Parathyroid adenoma (tissue), 2 donors: Measurements from ENCODE around the gene KDM6B.

Source experiments
- H2AFZ ChIP-seq: fragments of 300-600 bp; sonication (generic); one replicate; pipeline ENCODE4 v1.7.0; 2017; ENCODE audit warnings: antibody characterized with exemption, mild to moderate bottlenecking
- H3K27ac ChIP-seq: fragments of 300-600 bp; sonication (generic); one replicate; pipeline ENCODE4 v1.7.0; 2017
- H3K27me3 ChIP-seq: fragments of 300-600 bp; sonication (generic); one replicate; pipeline ENCODE4 v1.7.0; 2017; ENCODE audit warnings: low read length; ENCODE audit not compliant: control insufficient read depth, insufficient read depth
- H3K36me3 ChIP-seq: fragments of 300-600 bp; sonication (generic); one replicate; pipeline ENCODE4 v1.7.0; 2017; ENCODE audit warnings: low read length; ENCODE audit not compliant: control insufficient read depth, insufficient read depth
- H3K4me1 ChIP-seq: fragments of 300-600 bp; sonication (generic); one replicate; pipeline ENCODE4 v1.7.0; 2017; ENCODE audit warnings: control low read depth
- H3K4me2 ChIP-seq: fragments of 300-600 bp; sonication (generic); one replicate; pipeline ENCODE4 v1.7.0; 2017; ENCODE audit warnings: low read length
- H3K4me3 ChIP-seq: fragments of 300-600 bp; sonication (generic); one replicate; pipeline ENCODE4 v1.7.0; 2017; ENCODE audit warnings: low read depth, low read length
- H3K79me2 ChIP-seq: fragments of 300-600 bp; sonication (generic); one replicate; pipeline ENCODE4 v1.7.0; 2017; ENCODE audit warnings: control low read depth
- H3K9ac ChIP-seq: fragments of 300-600 bp; sonication (generic); one replicate; pipeline ENCODE4 v1.7.0; 2017; ENCODE audit warnings: mild to moderate bottlenecking
- H3K9me3 ChIP-seq: fragments of 300-600 bp; sonication (generic); one replicate; pipeline ENCODE4 v1.7.0; 2017; ENCODE audit warnings: low read length; ENCODE audit not compliant: control insufficient read depth
- TF ChIP-seq, protein P1 (sequence below): fragments of 300-600 bp; sonication (generic); IDR thresholded peaks from one replicate; pipeline ENCODE4 v1.7.0; 2017; ENCODE audit warnings: antibody characterized with exemption, mild to moderate bottlenecking
- donor health status: primary hyperparathyroidism.

Gene KDM6B

DNA sequence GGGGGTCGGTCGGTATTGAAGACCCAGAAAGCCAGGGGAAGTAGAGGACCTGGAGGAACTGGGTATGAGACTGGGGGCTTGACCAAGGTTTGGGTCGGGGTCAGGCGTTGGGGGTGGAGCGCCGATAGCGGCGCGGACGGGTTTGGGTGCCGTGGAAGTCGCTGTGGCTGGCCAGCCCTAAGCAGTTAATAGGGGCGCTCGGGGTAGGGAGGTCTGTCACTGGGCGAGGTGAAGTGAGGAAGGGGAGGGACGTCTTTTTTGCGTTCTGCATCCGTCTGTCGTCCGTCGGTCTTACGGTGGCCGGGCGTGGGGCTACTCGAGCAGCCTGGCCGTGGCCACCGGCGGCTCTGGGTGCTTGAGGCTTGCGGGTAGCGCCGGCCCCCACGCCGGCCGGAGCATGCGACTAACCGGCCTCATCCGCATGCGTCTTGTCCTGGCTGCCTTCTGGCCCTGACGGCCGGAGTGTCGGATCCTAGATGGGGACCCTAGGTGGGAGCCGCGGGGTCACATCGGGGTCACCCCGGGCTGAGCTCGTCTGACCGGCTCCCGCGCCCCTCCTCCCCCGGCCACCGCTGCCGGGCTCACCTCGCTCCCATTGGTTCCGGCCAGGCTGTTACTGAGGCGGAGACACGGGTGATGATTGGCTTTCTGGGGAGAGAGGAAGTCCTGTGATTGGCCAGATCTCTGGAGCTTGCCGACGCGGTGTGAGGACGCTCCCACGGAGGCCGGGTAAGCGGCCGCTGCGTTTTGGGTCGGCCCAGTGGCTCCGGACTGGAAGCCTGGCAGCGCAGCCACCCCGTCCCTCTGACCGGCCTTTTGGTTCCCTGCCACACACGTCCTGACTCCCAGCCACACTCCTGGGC, 10.5 kb downstream of the KDM6B start:
- H3K4me1 ChIP-seq: peaks cover 14% of the 10 kb centered on the region
- H2AFZ ChIP-seq: peak overlapping the region; percentile 81
- H3K9ac ChIP-seq: peak overlapping the region; percentile 71
- H3K27me3 ChIP-seq: no peaks in the 10 kb centered on the region
- no peaks in the 10 kb centered on the region for H3K36me3 ChIP-seq
- TF ChIP-seq, protein P1, sequence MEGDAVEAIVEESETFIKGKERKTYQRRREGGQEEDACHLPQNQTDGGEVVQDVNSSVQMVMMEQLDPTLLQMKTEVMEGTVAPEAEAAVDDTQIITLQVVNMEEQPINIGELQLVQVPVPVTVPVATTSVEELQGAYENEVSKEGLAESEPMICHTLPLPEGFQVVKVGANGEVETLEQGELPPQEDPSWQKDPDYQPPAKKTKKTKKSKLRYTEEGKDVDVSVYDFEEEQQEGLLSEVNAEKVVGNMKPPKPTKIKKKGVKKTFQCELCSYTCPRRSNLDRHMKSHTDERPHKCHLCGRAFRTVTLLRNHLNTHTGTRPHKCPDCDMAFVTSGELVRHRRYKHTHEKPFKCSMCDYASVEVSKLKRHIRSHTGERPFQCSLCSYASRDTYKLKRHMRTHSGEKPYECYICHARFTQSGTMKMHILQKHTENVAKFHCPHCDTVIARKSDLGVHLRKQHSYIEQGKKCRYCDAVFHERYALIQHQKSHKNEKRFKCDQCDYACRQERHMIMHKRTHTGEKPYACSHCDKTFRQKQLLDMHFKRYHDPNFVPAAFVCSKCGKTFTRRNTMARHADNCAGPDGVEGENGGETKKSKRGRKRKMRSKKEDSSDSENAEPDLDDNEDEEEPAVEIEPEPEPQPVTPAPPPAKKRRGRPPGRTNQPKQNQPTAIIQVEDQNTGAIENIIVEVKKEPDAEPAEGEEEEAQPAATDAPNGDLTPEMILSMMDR: no peak
- no peaks in the 10 kb centered on the region for H3K9me3 ChIP-seq
- H3K4me3 ChIP-seq: peak overlapping the region; percentile 88
- peaks cover 3% of the 10 kb centered on the region for H3K79me2 ChIP-seq
- H3K4me2 ChIP-seq: peak overlapping the region; percentile 75
- peak overlapping the region; percentile 98 for H3K27ac ChIP-seq

- Histone ChIP-seq H3K36me3 (no peaks in the 10 kb centered on the region), H2AFZ (peak overlapping the region; percentile 81), H3K4me3 (peak overlapping the region; percentile 88), H3K9me3 (no peaks in the 10 kb centered on the region), H3K27ac (peak overlapping the region; percentile 98), H3K9ac (no peak overlapping the region), H3K4me1 (peaks cover 7% of the 10 kb centered on the region), H3K27me3 (no peaks in the 10 kb centered on the region), H3K79me2 (peaks cover 3% of the 10 kb centered on the region), H3K4me2 (peak overlapping the region; percentile 75)
- TF ChIP-seq, protein P1: no peak
Measured at GRCh38 chr17:7845359-7846062, 11.5 kb downstream of the KDM6B start.

DNA sequence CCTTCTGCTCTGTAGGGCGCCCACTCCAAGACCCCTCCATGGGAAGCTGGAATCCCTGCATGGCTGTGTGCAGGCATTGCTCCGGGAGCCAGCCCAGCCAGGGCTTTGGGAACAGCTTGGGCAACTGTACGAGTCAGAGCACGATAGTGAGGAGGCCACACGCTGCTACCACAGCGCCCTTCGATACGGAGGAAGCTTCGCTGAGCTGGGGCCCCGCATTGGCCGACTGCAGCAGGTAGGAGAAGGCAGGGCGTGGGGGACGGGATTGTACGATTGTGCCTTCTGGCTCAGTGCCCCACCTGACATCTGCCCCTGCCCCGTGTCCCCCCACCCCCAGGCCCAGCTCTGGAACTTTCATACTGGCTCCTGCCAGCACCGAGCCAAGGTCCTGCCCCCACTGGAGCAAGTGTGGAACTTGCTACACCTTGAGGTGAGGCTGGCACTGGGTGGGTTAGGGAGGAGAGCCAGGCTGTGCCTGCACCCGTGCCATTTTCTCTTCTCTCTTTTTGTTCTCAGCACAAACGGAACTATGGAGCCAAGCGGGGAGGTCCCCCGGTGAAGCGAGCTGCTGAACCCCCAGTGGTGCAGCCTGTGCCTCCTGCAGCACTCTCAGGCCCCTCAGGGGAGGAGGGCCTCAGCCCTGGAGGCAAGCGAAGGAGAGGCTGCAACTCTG, 12.2 kb downstream of the KDM6B start:
- no peak overlapping the region for H2AFZ ChIP-seq
- no peaks in the 10 kb centered on the region for H3K36me3 ChIP-seq
- H3K4me1 ChIP-seq: peaks cover 6% of the 10 kb centered on the region
- no peaks in the 10 kb centered on the region for H3K27me3 ChIP-seq
- no peak overlapping the region for H3K4me3 ChIP-seq
- peaks cover 3% of the 10 kb centered on the region for H3K79me2 ChIP-seq
- H3K9me3 ChIP-seq: no peaks in the 10 kb centered on the region
- no peak overlapping the region for H3K9ac ChIP-seq
- no peak overlapping the region for H3K4me2 ChIP-seq
- no peak overlapping the region for H3K27ac ChIP-seq
- TF ChIP-seq, protein P1: no peak

- no peak overlapping the region for H3K27ac ChIP-seq
- H3K36me3 ChIP-seq: no peaks in the 10 kb centered on the region
- H3K27me3 ChIP-seq: no peaks in the 10 kb centered on the region
- no peaks in the 10 kb centered on the region for H3K9me3 ChIP-seq
- no peak overlapping the region for H3K9ac ChIP-seq
- peaks cover 3% of the 10 kb centered on the region for H3K79me2 ChIP-seq
- H3K4me3 ChIP-seq: no peak overlapping the region
- H3K4me1 ChIP-seq: peaks cover 12% of the 10 kb centered on the region
- H3K4me2 ChIP-seq: no peak overlapping the region
- no peak overlapping the region for H2AFZ ChIP-seq
- TF ChIP-seq, protein P1: no peak
Measured at GRCh38 chr17:7846765-7847661, 13.0 kb downstream of the KDM6B start.
